HG03571 (cell line): Measurements from ENCODE around the gene EXOSC10.
"Not testable (repeated sequence)": the region's sequence is repeated elsewhere in the genome, so short reads cannot be mapped to it uniquely, and the experiment has no call there.

ENCODE experiments used
- ATAC-seq: cut with Tn5 transposase; IDR thresholded peaks from one replicate; pipeline ENCODE4 v1.9.1; 2021; ENCODE audit not compliant: unreplicated experiment

The EXOSC10 gene

GRCh38 chr1:11109047-11109760 is 9.5 kb upstream of the EXOSC10 start:
- no peak for ATAC-seq

- ATAC-seq = no peak
Observed at GRCh38 chr1:11107599-11107998, 7.9 kb upstream of the EXOSC10 start.

- no peak for ATAC-seq
Observed at GRCh38 chr1:11105586-11105985, 5.9 kb upstream of the EXOSC10 start.

GRCh38 chr1:11101347-11101746 is 1.7 kb upstream of the EXOSC10 start:
- no peak for ATAC-seq

GRCh38 chr1:11100806-11101205 is 1.1 kb upstream of the EXOSC10 start:
- ATAC-seq = not testable (repeated sequence)

- no peak for ATAC-seq
Observed at GRCh38 chr1:11100149-11100493, 452 bp upstream of the EXOSC10 start.

GRCh38 chr1:11098931-11099309 is 749 bp downstream of the EXOSC10 start:
- ATAC-seq = no peak

- not testable (repeated sequence) for ATAC-seq
Observed at GRCh38 chr1:11083784-11084183, 15.9 kb downstream of the EXOSC10 start.

GRCh38 chr1:11080931-11081330 is 18.7 kb downstream of the EXOSC10 start:
- no peak for ATAC-seq

- no peak for ATAC-seq
Observed at GRCh38 chr1:11078631-11079030, 21.0 kb downstream of the EXOSC10 start.

- ATAC-seq = not testable (repeated sequence)
Observed at GRCh38 chr1:11073398-11073797, 26.3 kb downstream of the EXOSC10 start.

GRCh38 chr1:11072216-11072917 is 27.3 kb downstream of the EXOSC10 start:
- ATAC-seq = no peak

- ATAC-seq = no peak
Observed at GRCh38 chr1:11071463-11072215, 28.0 kb downstream of the EXOSC10 start.

GRCh38 chr1:11070876-11071275 is 28.8 kb downstream of the EXOSC10 start:
- ATAC-seq = no peak

GRCh38 chr1:11068600-11069473 is 30.8 kb downstream of the EXOSC10 start:
- ATAC-seq = no peak

GRCh38 chr1:11067716-11068599 is 31.7 kb downstream of the EXOSC10 start:
- ATAC-seq = no peak

- ATAC-seq = no peak
Observed at GRCh38 chr1:11065796-11066195, 33.9 kb downstream of the EXOSC10 start.

GRCh38 chr1:11064942-11065341 is 34.7 kb downstream of the EXOSC10 start:
- ATAC-seq = no peak

- not testable (repeated sequence) for ATAC-seq
Observed at GRCh38 chr1:11063937-11064537, 35.6 kb downstream of the EXOSC10 start.
